ENCODE results near the gene KRTAP9-8. TPM values are rescaled to one million over a fixed set of nuclear protein-coding genes. Genes with fewer than 3 reads are reported as not detected.

KRTAP9-8 gene
- total and polyA plus RNA-seq, 2 of the 8 experiments (the other 6 are each of a cell fraction or from before 2014, with no cell fraction given): not detected

DNA sequence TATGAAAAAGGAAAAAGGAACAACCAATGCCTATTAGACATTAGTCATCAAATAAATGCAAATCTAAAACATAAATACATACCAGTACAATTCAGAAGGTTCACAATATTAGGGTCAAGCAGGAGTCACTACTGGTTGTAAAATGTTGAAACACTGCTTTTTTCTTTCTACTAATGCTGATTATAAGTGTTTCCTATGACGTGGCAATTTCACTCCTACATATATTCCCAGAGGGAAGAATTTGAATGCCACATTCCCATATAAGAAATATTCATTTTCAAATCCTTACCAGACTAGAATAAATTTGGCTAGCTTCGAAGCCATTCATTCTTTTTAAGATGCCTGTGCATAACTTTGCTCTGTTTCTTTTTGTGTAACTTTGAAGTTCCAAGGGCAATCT, 14.0 kb upstream of the KRTAP9-8 start:
- Histone ChIP-seq H3K79me1 (ENCODE audit: low read depth, low read length) (no peaks in the 10 kb centered on the region), H3K18ac (ENCODE audit: extremely low read depth, low read length) (no peak overlapping the region), H3K4me1 (replicated peaks in 1 of 4; ENCODE audit: control insufficient read depth in 3 of 4, insufficient read depth in 4 of 4, low read length in 3 of 4) (no peaks in the 10 kb centered on the region), H3K4ac (replicated peaks; ENCODE audit: insufficient read length, low read depth, low read length) (no peak overlapping the region), H4K5ac (ENCODE audit: insufficient read length, low read depth, low read length) (no peak overlapping the region), H3K23ac (ENCODE audit: insufficient read length) (no peak overlapping the region), H3K9me3 (ENCODE audit: insufficient read depth in 2 of 2, low read depth in 1 of 2, low read length in 1 of 2) (no peaks in the 10 kb centered on the region), H3K4me2 (ENCODE audit: insufficient read depth in 1 of 2, low read depth in 2 of 2, low read length in 2 of 2) (no peak overlapping the region), H4K20me1 (replicated peaks in 1 of 2; ENCODE audit: control insufficient read depth in 1 of 2, insufficient read depth in 2 of 2, low read length in 2 of 2) (no peaks in the 10 kb centered on the region), H2BK5ac (ENCODE audit: low read depth, low read length) (no peak overlapping the region), H4K91ac (replicated peaks; ENCODE audit: insufficient read length, low read length) (no peak overlapping the region), H2BK20ac (ENCODE audit: low read length) (no peak overlapping the region), H3K79me2 (ENCODE audit: control insufficient read depth in 1 of 2, insufficient read depth in 2 of 2, low read length in 2 of 2) (no peaks in the 10 kb centered on the region), H2AK5ac (ENCODE audit: low read depth, low read length) (no peak overlapping the region), H2BK15ac (ENCODE audit: low read length) (no peak overlapping the region), H2BK120ac (replicated peaks; ENCODE audit: low read depth, low read length) (no peak overlapping the region), H3K36me3 (ENCODE audit: control insufficient read depth in 2 of 4, insufficient read depth in 4 of 4, low read length in 3 of 4) (no peaks in the 10 kb centered on the region), H3K27ac (ENCODE audit: low read depth, low read length) (no peak overlapping the region), H3K9ac (replicated peaks in 1 of 4; ENCODE audit: extremely low read depth in 1 of 4, low read depth in 3 of 4, low read length in 3 of 4) (no peak overlapping the region), H3K27me3 (replicated peaks in 1 of 4; ENCODE audit: control insufficient read depth in 3 of 4, extremely low read depth in 1 of 4, insufficient read depth in 3 of 4, low read length in 3 of 4) (no peaks in the 10 kb centered on the region), H4K8ac (ENCODE audit: extremely low read depth, insufficient read depth, low read length) (no peak overlapping the region), H2AFZ (ENCODE audit: low read length) (no peak overlapping the region), H3K4me3 (ENCODE audit: extremely low read depth in 1 of 4, insufficient read depth in 2 of 4, low read depth in 3 of 4, low read length in 4 of 4) (no peak overlapping the region), H3K56ac (replicated peaks; ENCODE audit: insufficient read length, low read depth, low read length) (no peak overlapping the region), H3K14ac (ENCODE audit: insufficient read length) (no peak overlapping the region), H2BK12ac (ENCODE audit: low read depth, low read length) (no peak overlapping the region), H3K23me2 (ENCODE audit: low read depth, low read length) (no peaks in the 10 kb centered on the region)
- DNase-seq (ENCODE audit: low read depth in 1 of 2, low spot score in 2 of 2): no peak
- no peak for FAIRE-seq
- WGBS, 2 experiments (ENCODE audit: extremely low coverage in 1 of 2, insufficient coverage in 1 of 2, insufficient read length in 1 of 2, insufficient replicate concordance in 2 of 2, low coverage in 1 of 2, low lambda C conversion rate in 2 of 2, missing lambda C conversion rate in 1 of 2): 91% methylated on average over 2 of the region's 2 CpGs; no CpG with 5 or more reads in 1 of the 2 experiments
- ChIA-PET POLR2A (ENCODE audit: partially characterized antibody) (no interaction called here), CTCF (ENCODE audit: partially characterized antibody) (no interaction called here)
- TF ChIP-seq, protein P1, sequence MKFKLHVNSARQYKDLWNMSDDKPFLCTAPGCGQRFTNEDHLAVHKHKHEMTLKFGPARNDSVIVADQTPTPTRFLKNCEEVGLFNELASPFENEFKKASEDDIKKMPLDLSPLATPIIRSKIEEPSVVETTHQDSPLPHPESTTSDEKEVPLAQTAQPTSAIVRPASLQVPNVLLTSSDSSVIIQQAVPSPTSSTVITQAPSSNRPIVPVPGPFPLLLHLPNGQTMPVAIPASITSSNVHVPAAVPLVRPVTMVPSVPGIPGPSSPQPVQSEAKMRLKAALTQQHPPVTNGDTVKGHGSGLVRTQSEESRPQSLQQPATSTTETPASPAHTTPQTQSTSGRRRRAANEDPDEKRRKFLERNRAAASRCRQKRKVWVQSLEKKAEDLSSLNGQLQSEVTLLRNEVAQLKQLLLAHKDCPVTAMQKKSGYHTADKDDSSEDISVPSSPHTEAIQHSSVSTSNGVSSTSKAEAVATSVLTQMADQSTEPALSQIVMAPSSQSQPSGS (IDR thresholded peaks at IDR 0.05; ENCODE audit: low read length): no peak
- no peak for TF ChIP-seq ASH2L (IDR thresholded peaks at IDR 0.05; ENCODE audit: low read length)
- TF ChIP-seq CREB1 (IDR thresholded peaks at IDR 0.05): no peak
- no peak for TF ChIP-seq JUND (IDR thresholded peaks at IDR 0.05; ENCODE audit: low read length)
- TF ChIP-seq RFX5 (IDR thresholded peaks at IDR 0.05; ENCODE audit: borderline replicate concordance, low read depth, low read length): no peak
- TF ChIP-seq EZH2 (IDR thresholded peaks at IDR 0.05; ENCODE audit: low read depth, low read length, severe bottlenecking): no peak
- no peak for TF ChIP-seq TEAD4 (IDR thresholded peaks at IDR 0.05; ENCODE audit: low read depth, low read length)
- no peak for TF ChIP-seq ZNF274 (IDR thresholded peaks at IDR 0.05; ENCODE audit: borderline replicate concordance, extremely low read depth, low read length)
- TF ChIP-seq SP1 (IDR thresholded peaks at IDR 0.05; ENCODE audit: low read depth, low read length): no peak
- no peak for TF ChIP-seq HDAC2 (IDR thresholded peaks at IDR 0.05; ENCODE audit: borderline replicate concordance in 1 of 2, low read depth in 2 of 2, low read length in 2 of 2)
- TF ChIP-seq GTF2F1 (IDR thresholded peaks at IDR 0.05; ENCODE audit: borderline replicate concordance, low read depth, low read length): no peak
- TF ChIP-seq RAD21 (IDR thresholded peaks at IDR 0.05 in 1 of 2, conservative IDR thresholded peaks at IDR 0.05 in 1 of 2; ENCODE audit: low read depth in 2 of 2, low read length in 2 of 2): no peak
- no peak for TF ChIP-seq SUZ12 (IDR thresholded peaks at IDR 0.05; ENCODE audit: low read length)
- TF ChIP-seq CEBPB (IDR thresholded peaks at IDR 0.05; ENCODE audit: low read depth, low read length): no peak

Measured in H1 (cell line).